Mesendoderm (in vitro differentiated cells): ENCODE data around the gene GALNT17.

ENCODE experiments used
- DNase-seq: peaks from one replicate; pipeline ENCODE4 v3.0.0; 2013
- H2AK5ac ChIP-seq: 2 replicates; pipeline ENCODE4 v1.6.1; 2013; ENCODE audit warnings: low read length, inconsistent platforms
- H2BK120ac ChIP-seq: 2 replicates; pipeline ENCODE4 v1.6.1; 2013; ENCODE audit warnings: low read depth, mild to moderate bottlenecking, low read length, moderate library complexity, mixed read lengths
- H2BK15ac ChIP-seq: replicated peaks from 2 replicates; pipeline ENCODE4 v1.6.1; 2013; ENCODE audit warnings: low read depth, mild to moderate bottlenecking, moderate library complexity
- H2BK5ac ChIP-seq: 2 replicates; pipeline ENCODE4 v1.6.1; 2013; ENCODE audit warnings: low read length, inconsistent platforms
- H3K18ac ChIP-seq: 2 replicates; pipeline ENCODE4 v1.6.1; 2013; ENCODE audit warnings: mild to moderate bottlenecking, low read length, mixed read lengths
- H3K23ac ChIP-seq: one replicate; pipeline ENCODE4 v1.6.1; 2013; ENCODE audit warnings: low read length
- H3K27ac ChIP-seq: 2 replicates; pipeline ENCODE4 v1.5.1; 2013; ENCODE audit warnings: low read depth, mild to moderate bottlenecking, inconsistent platforms, low read length, moderate library complexity
- H3K27me3 ChIP-seq: 2 replicates; pipeline ENCODE4 v1.6.1; 2013; ENCODE audit warnings: low read length, control low read depth, mild to moderate bottlenecking, inconsistent platforms; ENCODE audit not compliant: insufficient read depth, poor library complexity
- H3K36me3 ChIP-seq: 2 replicates; pipeline ENCODE4 v1.6.1; 2013; ENCODE audit warnings: low read length, inconsistent platforms; ENCODE audit not compliant: control insufficient read depth, insufficient read depth
- H3K4ac ChIP-seq: one replicate; pipeline ENCODE4 v1.6.1; 2013; ENCODE audit warnings: low read depth, mild to moderate bottlenecking, low read length, moderate library complexity
- H3K4me1 ChIP-seq: 2 replicates; pipeline ENCODE4 v1.6.1; 2013; ENCODE audit warnings: low read depth, low read length, inconsistent platforms; ENCODE audit not compliant: control insufficient read depth
- H3K4me2 ChIP-seq: 2 replicates; pipeline ENCODE4 v1.6.1; 2013; ENCODE audit warnings: low read length
- H3K4me3 ChIP-seq: 2 replicates; pipeline ENCODE4 v1.5.1; 2013; ENCODE audit warnings: mild to moderate bottlenecking, low read length
- H3K56ac ChIP-seq: one replicate; pipeline ENCODE4 v1.6.1; 2013; ENCODE audit warnings: low read length
- H3K79me1 ChIP-seq: 2 replicates; pipeline ENCODE4 v1.6.1; 2013; ENCODE audit warnings: low read length, inconsistent platforms
- H3K79me2 ChIP-seq: 2 replicates; pipeline ENCODE4 v1.6.1; 2013; ENCODE audit warnings: mild to moderate bottlenecking, low read length; ENCODE audit not compliant: control insufficient read depth, insufficient read depth
- H3K9ac ChIP-seq: 2 replicates; pipeline ENCODE4 v1.6.1; 2013; ENCODE audit warnings: low read length, inconsistent platforms
- H4K5ac ChIP-seq: one replicate; pipeline ENCODE4 v1.6.1; 2013; ENCODE audit warnings: low read length
- H4K8ac ChIP-seq: one replicate; pipeline ENCODE4 v1.6.1; 2013; ENCODE audit warnings: low read depth, mild to moderate bottlenecking, control low read depth, low read length, moderate library complexity
- WGBS: extraction: QIAGEN DNeasy Blood & Tissue Kit; methylation state at CpG from one replicate; pipeline ENCODE4 v1.1.7; 2013; ENCODE audit warnings: low lambda C conversion rate, missing lambda C conversion rate; ENCODE audit not compliant: insufficient coverage; ENCODE audit errors: extremely low coverage; 5-methylcytosine and 5-hydroxymethylcytosine counted together

Gene GALNT17

DNA sequence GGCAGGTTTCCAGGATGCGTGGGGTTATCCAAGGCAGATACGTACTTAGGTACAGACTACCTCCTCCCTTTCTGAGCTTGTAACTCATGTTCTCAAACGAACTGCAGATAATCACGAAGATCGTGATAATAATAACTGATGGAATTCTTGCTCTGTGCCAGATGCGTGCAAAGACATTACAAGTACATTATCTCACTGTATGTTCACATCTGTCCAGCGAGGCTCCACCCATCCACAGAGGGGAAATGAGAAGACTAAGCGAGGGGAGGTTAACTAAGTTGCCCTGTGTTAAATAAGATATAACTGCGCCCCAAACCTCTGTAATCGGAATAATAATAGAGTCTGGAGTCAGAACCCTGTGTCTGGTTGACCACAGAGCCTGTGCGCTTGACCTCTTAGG lies 1.9 kb downstream of the GALNT17 start:
- Histone ChIP-seq H3K23ac (no peak overlapping the region), H3K4me2 (peak overlapping the region; percentile 66), H3K9ac (peak overlapping the region; percentile 86), H3K27ac (no peak overlapping the region), H2BK15ac (no peak overlapping the region), H3K4ac (no peak overlapping the region), H3K18ac (no peak overlapping the region), H2BK120ac (no peak overlapping the region), H3K4me3 (peak overlapping the region; percentile 79), H3K36me3 (no peaks in the 10 kb centered on the region), H3K56ac (peak overlapping the region; percentile 92), H2AK5ac (no peak overlapping the region), H3K27me3 (no peaks in the 10 kb centered on the region), H4K5ac (no peak overlapping the region), H3K79me1 (peaks cover 11% of the 10 kb centered on the region), H4K8ac (no peak overlapping the region), H3K79me2 (peaks cover 59% of the 10 kb centered on the region), H3K4me1 (peaks cover 7% of the 10 kb centered on the region), H2BK5ac (no peak overlapping the region)
- WGBS, result no CpG with 5 or more reads among the region's 11 CpGs
- DNase-seq, result no peak

GRCh38 chr7:71135116-71135515 lies 3.2 kb downstream of the GALNT17 start:
- Histone ChIP-seq H3K56ac (no peak overlapping the region), H2BK5ac (no peak overlapping the region), H3K4me3 (no peak overlapping the region), H3K79me1 (peaks cover 12% of the 10 kb centered on the region), H3K79me2 (peaks cover 68% of the 10 kb centered on the region), H2BK120ac (no peak overlapping the region), H3K36me3 (no peaks in the 10 kb centered on the region), H4K8ac (no peak overlapping the region), H3K4me1 (peaks cover 7% of the 10 kb centered on the region), H3K23ac (no peak overlapping the region), H3K9ac (no peak overlapping the region), H3K4ac (no peak overlapping the region), H2BK15ac (no peak overlapping the region), H3K4me2 (no peak overlapping the region), H2AK5ac (no peak overlapping the region), H3K27ac (no peak overlapping the region), H3K27me3 (no peaks in the 10 kb centered on the region), H4K5ac (no peak overlapping the region), H3K18ac (no peak overlapping the region)
- DNase-seq, result no peak
- WGBS, result no CpG with 5 or more reads among the region's 4 CpGs

- H4K5ac ChIP-seq, result no peak overlapping the region
- no peak overlapping the region for H3K27ac ChIP-seq
- no peak overlapping the region for H2BK120ac ChIP-seq
- no peak overlapping the region for H3K4ac ChIP-seq
- H3K27me3 ChIP-seq, result no peaks in the 10 kb centered on the region
- no peak overlapping the region for H2BK15ac ChIP-seq
- WGBS, result no CpG with 5 or more reads among the region's 4 CpGs
- DNase-seq, result no peak
- no peak overlapping the region for H3K9ac ChIP-seq
- H3K79me1 ChIP-seq, result peaks cover 11% of the 10 kb centered on the region
- peak overlapping the region; percentile 11 for H3K56ac ChIP-seq
- H3K36me3 ChIP-seq, result no peaks in the 10 kb centered on the region
- H2BK5ac ChIP-seq, result no peak overlapping the region
- no peak overlapping the region for H4K8ac ChIP-seq
- H3K18ac ChIP-seq, result no peak overlapping the region
- no peak overlapping the region for H3K4me2 ChIP-seq
- peaks cover 73% of the 10 kb centered on the region for H3K79me2 ChIP-seq
- no peak overlapping the region for H3K23ac ChIP-seq
- no peak overlapping the region for H2AK5ac ChIP-seq
- peaks cover 5% of the 10 kb centered on the region for H3K4me1 ChIP-seq
- H3K4me3 ChIP-seq, result no peak overlapping the region
Observed at GRCh38 chr7:71135663-71136062, 3.7 kb downstream of the GALNT17 start.

- Histone ChIP-seq H3K79me2 (peaks cover 80% of the 10 kb centered on the region), H3K4ac (no peak overlapping the region), H3K36me3 (no peaks in the 10 kb centered on the region), H4K5ac (no peak overlapping the region), H2BK5ac (no peak overlapping the region), H3K18ac (no peak overlapping the region), H3K56ac (no peak overlapping the region), H3K27me3 (no peaks in the 10 kb centered on the region), H2AK5ac (no peak overlapping the region), H3K4me2 (no peak overlapping the region), H2BK15ac (no peak overlapping the region), H3K23ac (no peak overlapping the region), H2BK120ac (no peak overlapping the region), H3K9ac (no peak overlapping the region), H3K4me3 (no peak overlapping the region), H3K27ac (no peak overlapping the region), H3K4me1 (peaks cover 5% of the 10 kb centered on the region), H3K79me1 (peaks cover 15% of the 10 kb centered on the region), H4K8ac (no peak overlapping the region)
- no peak for DNase-seq
- no CpG with 5 or more reads among the region's 7 CpGs for WGBS
Observed at GRCh38 chr7:71137479-71137878, 5.5 kb downstream of the GALNT17 start.

DNA sequence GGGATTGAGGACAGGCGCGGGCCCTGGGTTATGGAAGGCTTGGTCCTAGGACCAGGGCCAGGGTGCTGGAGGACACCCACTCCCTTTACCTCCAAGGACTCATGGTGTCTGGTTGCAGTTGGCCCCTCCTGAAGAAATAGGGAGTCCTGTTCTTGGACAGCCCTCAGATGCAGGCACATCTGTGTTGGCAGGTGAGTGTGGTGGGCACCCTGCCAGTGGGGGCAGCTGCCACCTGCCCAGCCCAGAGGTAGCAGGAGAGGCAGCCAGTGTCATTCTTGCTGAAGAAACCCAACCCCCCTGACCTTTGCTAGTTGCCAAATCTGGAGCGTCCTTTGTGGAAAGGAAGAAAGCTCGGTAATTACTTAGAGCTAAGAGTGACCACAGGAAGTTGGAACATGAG lies 8.3 kb downstream of the GALNT17 start:
- H3K18ac ChIP-seq, result no peak overlapping the region
- H3K4ac ChIP-seq, result no peak overlapping the region
- H3K79me2 ChIP-seq, result peaks cover 76% of the 10 kb centered on the region
- H3K79me1 ChIP-seq, result peaks cover 20% of the 10 kb centered on the region
- H3K4me1 ChIP-seq, result no peaks in the 10 kb centered on the region
- no peak overlapping the region for H3K9ac ChIP-seq
- H2AK5ac ChIP-seq, result no peak overlapping the region
- no peak overlapping the region for H4K8ac ChIP-seq
- no peak overlapping the region for H2BK5ac ChIP-seq
- no peaks in the 10 kb centered on the region for H3K27me3 ChIP-seq
- no peak overlapping the region for H4K5ac ChIP-seq
- DNase-seq, result no peak
- no CpG with 5 or more reads among the region's 4 CpGs for WGBS
- no peak overlapping the region for H2BK120ac ChIP-seq
- no peak overlapping the region for H3K23ac ChIP-seq
- H3K36me3 ChIP-seq, result no peaks in the 10 kb centered on the region
- H2BK15ac ChIP-seq, result no peak overlapping the region
- H3K56ac ChIP-seq, result no peak overlapping the region
- H3K4me2 ChIP-seq, result no peak overlapping the region
- H3K27ac ChIP-seq, result no peak overlapping the region
- H3K4me3 ChIP-seq, result no peak overlapping the region

- WGBS, result no CpG with 5 or more reads among the region's 6 CpGs
- Histone ChIP-seq H3K4me1 (peaks cover 9% of the 10 kb centered on the region), H3K4me2 (no peak overlapping the region), H3K56ac (no peak overlapping the region), H3K27me3 (no peaks in the 10 kb centered on the region), H3K9ac (no peak overlapping the region), H3K27ac (no peak overlapping the region), H3K36me3 (peaks cover 2% of the 10 kb centered on the region), H2BK5ac (no peak overlapping the region), H4K5ac (no peak overlapping the region), H3K4ac (no peak overlapping the region), H3K23ac (no peak overlapping the region), H2AK5ac (no peak overlapping the region), H3K4me3 (no peak overlapping the region), H3K79me1 (peaks cover 30% of the 10 kb centered on the region), H2BK120ac (no peak overlapping the region), H4K8ac (no peak overlapping the region), H3K18ac (no peak overlapping the region), H3K79me2 (peaks cover 63% of the 10 kb centered on the region), H2BK15ac (no peak overlapping the region)
- no peak for DNase-seq
Observed at GRCh38 chr7:71144963-71145362, 13.0 kb downstream of the GALNT17 start.
